SJSA1 (cell line): ENCODE measurements around the gene VPS51. TPM values are rescaled to one million over a fixed set of nuclear protein-coding genes. Genes with fewer than 3 reads are reported as not detected.

Source experiments
- DNase-seq, 2 experiments: peaks; one replicate each; pipeline ENCODE4 v3.0.0-alpha.2; 2015 to 2020; ENCODE audit warnings: low spot score in 2 of 2, low read depth in 1 of 2
- H3K27ac ChIP-seq: fragments of 250-450 bp; sonication (Bioruptor Pico); 2 replicates; pipeline ENCODE4 v1.5.1; 2020; ENCODE audit warnings: mild to moderate bottlenecking, moderate library complexity
- H3K27me3 ChIP-seq: fragments of 250-450 bp; sonication (Bioruptor Pico); replicated peaks from 2 replicates; pipeline ENCODE4 v1.5.1; 2020; ENCODE audit warnings: mild to moderate bottlenecking, moderate library complexity
- H3K36me3 ChIP-seq: fragments of 250-450 bp; sonication (Bioruptor Pico); 2 replicates; pipeline ENCODE4 v1.5.1; 2020; ENCODE audit warnings: mild to moderate bottlenecking
- H3K4me1 ChIP-seq: fragments of 250-450 bp; sonication (Bioruptor Pico); replicated peaks from 2 replicates; pipeline ENCODE4 v1.6.1; 2021; ENCODE audit warnings: mild to moderate bottlenecking
- H3K4me3 ChIP-seq: fragments of 250-450 bp; sonication (Bioruptor Pico); 2 replicates; pipeline ENCODE4 v1.5.1; 2020; ENCODE audit warnings: mild to moderate bottlenecking
- H3K9me3 ChIP-seq: fragments of 250-450 bp; sonication (Bioruptor Pico); replicated peaks from 2 replicates; pipeline ENCODE4 v1.5.1; 2020; ENCODE audit warnings: mild to moderate bottlenecking
- total RNA-seq: library from RNA; depleted of rRNA; stranded (reverse); fragments of >200 nt; shearing (Covaris generic); gene quantifications from 2 replicates; pipeline ENCODE4 v1.2.3, GENCODE V29; 2014

Gene VPS51
- total RNA-seq, 1 experiment from 2014 or later = 387 TPM

- no peak overlapping the region for H3K4me3 ChIP-seq
- DNase-seq = no peak
- peaks cover 12% of the 10 kb centered on the region for H3K4me1 ChIP-seq
- H3K36me3 ChIP-seq = peaks cover 88% of the 10 kb centered on the region
- H3K27me3 ChIP-seq = no peaks in the 10 kb centered on the region
- H3K9me3 ChIP-seq = no peaks in the 10 kb centered on the region
- no peak overlapping the region for H3K27ac ChIP-seq
Observed at GRCh38 chr11:65125197-65126056, 29.4 kb downstream of the VPS51 start.

- Histone ChIP-seq H3K9me3 (no peaks in the 10 kb centered on the region), H3K27ac (no peak overlapping the region), H3K36me3 (peaks cover 86% of the 10 kb centered on the region), H3K4me3 (no peak overlapping the region), H3K27me3 (no peaks in the 10 kb centered on the region), H3K4me1 (peaks cover 5% of the 10 kb centered on the region)
- peak in 1 of 2 experiments; percentile 49 for DNase-seq
Observed at GRCh38 chr11:65126624-65127274, 30.7 kb downstream of the VPS51 start.

GRCh38 chr11:65127473-65128181 is 31.6 kb downstream of the VPS51 start:
- H3K9me3 ChIP-seq = no peaks in the 10 kb centered on the region
- no peaks in the 10 kb centered on the region for H3K27me3 ChIP-seq
- no peak overlapping the region for H3K4me3 ChIP-seq
- no peak overlapping the region for H3K27ac ChIP-seq
- no peak for DNase-seq
- peaks cover 91% of the 10 kb centered on the region for H3K36me3 ChIP-seq
- peaks cover 5% of the 10 kb centered on the region for H3K4me1 ChIP-seq

GRCh38 chr11:65128182-65129145 is 32.5 kb downstream of the VPS51 start:
- H3K9me3 ChIP-seq = no peaks in the 10 kb centered on the region
- H3K27ac ChIP-seq = no peak overlapping the region
- peaks cover 7% of the 10 kb centered on the region for H3K4me1 ChIP-seq
- peak in 1 of 2 experiments; percentile 58 for DNase-seq
- H3K36me3 ChIP-seq = peaks cover 95% of the 10 kb centered on the region
- H3K27me3 ChIP-seq = no peaks in the 10 kb centered on the region
- H3K4me3 ChIP-seq = no peak overlapping the region

- Histone ChIP-seq H3K9me3 (no peaks in the 10 kb centered on the region), H3K36me3 (peaks cover 94% of the 10 kb centered on the region), H3K4me1 (peaks cover 10% of the 10 kb centered on the region), H3K4me3 (no peak overlapping the region), H3K27me3 (no peaks in the 10 kb centered on the region), H3K27ac (no peak overlapping the region)
- DNase-seq = no peak
Observed at GRCh38 chr11:65129649-65130441, 33.8 kb downstream of the VPS51 start.

- no peak overlapping the region for H3K27ac ChIP-seq
- H3K36me3 ChIP-seq = peaks cover 85% of the 10 kb centered on the region
- H3K4me3 ChIP-seq = no peak overlapping the region
- H3K27me3 ChIP-seq = no peaks in the 10 kb centered on the region
- H3K9me3 ChIP-seq = no peaks in the 10 kb centered on the region
- DNase-seq = no peak
- H3K4me1 ChIP-seq = peaks cover 16% of the 10 kb centered on the region
Observed at GRCh38 chr11:65130631-65131416, 34.8 kb downstream of the VPS51 start.

- Histone ChIP-seq H3K27ac (no peak overlapping the region), H3K4me3 (no peak overlapping the region), H3K4me1 (peaks cover 16% of the 10 kb centered on the region), H3K36me3 (peaks cover 79% of the 10 kb centered on the region), H3K9me3 (no peaks in the 10 kb centered on the region), H3K27me3 (no peaks in the 10 kb centered on the region)
- no peak for DNase-seq
Observed at GRCh38 chr11:65131417-65131776, 35.4 kb downstream of the VPS51 start.

- H3K27ac ChIP-seq = no peak overlapping the region
- H3K4me3 ChIP-seq = no peak overlapping the region
- H3K9me3 ChIP-seq = no peaks in the 10 kb centered on the region
- H3K4me1 ChIP-seq = peaks cover 16% of the 10 kb centered on the region
- DNase-seq = no peak
- no peaks in the 10 kb centered on the region for H3K27me3 ChIP-seq
- H3K36me3 ChIP-seq = peaks cover 74% of the 10 kb centered on the region
Observed at GRCh38 chr11:65131895-65132237, 35.9 kb downstream of the VPS51 start.

- no peak overlapping the region for H3K27ac ChIP-seq
- peaks cover 16% of the 10 kb centered on the region for H3K4me1 ChIP-seq
- H3K36me3 ChIP-seq = peaks cover 69% of the 10 kb centered on the region
- no peaks in the 10 kb centered on the region for H3K9me3 ChIP-seq
- no peaks in the 10 kb centered on the region for H3K27me3 ChIP-seq
- no peak overlapping the region for H3K4me3 ChIP-seq
- peak in 1 of 2 experiments; percentile 50 for DNase-seq
Observed at GRCh38 chr11:65132238-65132987, 36.4 kb downstream of the VPS51 start.

- Histone ChIP-seq H3K4me1 (peaks cover 16% of the 10 kb centered on the region), H3K27ac (no peak overlapping the region), H3K27me3 (no peaks in the 10 kb centered on the region), H3K9me3 (no peaks in the 10 kb centered on the region), H3K36me3 (peaks cover 61% of the 10 kb centered on the region), H3K4me3 (peak overlapping the region; percentile 84)
- peak in 1 of 2 experiments; percentile 65 for DNase-seq
Observed at GRCh38 chr11:65132988-65133700, 37.1 kb downstream of the VPS51 start.

- Histone ChIP-seq H3K36me3 (peaks cover 56% of the 10 kb centered on the region), H3K4me1 (peaks cover 16% of the 10 kb centered on the region), H3K4me3 (peak overlapping the region; percentile 84), H3K27ac (no peak overlapping the region), H3K27me3 (no peaks in the 10 kb centered on the region), H3K9me3 (no peaks in the 10 kb centered on the region)
- DNase-seq = peak in 1 of 2 experiments; percentile 55
Observed at GRCh38 chr11:65133724-65134123, 37.7 kb downstream of the VPS51 start.
